SK-N-DZ (cell line): ENCODE data around the gene RARB. TPM values are rescaled to one million over a fixed set of nuclear protein-coding genes. Genes with fewer than 3 reads are reported as not detected.
A peak's percentile ranks its signal among the peaks of the same experiment; 100 is the strongest.

Experiments used
- DNase-seq: peaks from one replicate; pipeline ENCODE4 v3.0.0-alpha.2; 2015; ENCODE audit warnings: low spot score
- polyA plus RNA-seq, 2 experiments: library from polyadenylated mRNA; depleted of rRNA; stranded (reverse); fragments of >200 nt; gene quantifications; 2 replicates each; pipeline ENCODE4 v1.2.3, GENCODE V29; 2014

The RARB gene
- polyA plus RNA-seq (2014; cell fraction: cytosol; rRNA removed), result 6.5 and 11.3 TPM in 2 replicates
- polyA plus RNA-seq (2014; cell fraction: nucleus; rRNA removed), result 4.6 TPM in 2 replicates

DNA sequence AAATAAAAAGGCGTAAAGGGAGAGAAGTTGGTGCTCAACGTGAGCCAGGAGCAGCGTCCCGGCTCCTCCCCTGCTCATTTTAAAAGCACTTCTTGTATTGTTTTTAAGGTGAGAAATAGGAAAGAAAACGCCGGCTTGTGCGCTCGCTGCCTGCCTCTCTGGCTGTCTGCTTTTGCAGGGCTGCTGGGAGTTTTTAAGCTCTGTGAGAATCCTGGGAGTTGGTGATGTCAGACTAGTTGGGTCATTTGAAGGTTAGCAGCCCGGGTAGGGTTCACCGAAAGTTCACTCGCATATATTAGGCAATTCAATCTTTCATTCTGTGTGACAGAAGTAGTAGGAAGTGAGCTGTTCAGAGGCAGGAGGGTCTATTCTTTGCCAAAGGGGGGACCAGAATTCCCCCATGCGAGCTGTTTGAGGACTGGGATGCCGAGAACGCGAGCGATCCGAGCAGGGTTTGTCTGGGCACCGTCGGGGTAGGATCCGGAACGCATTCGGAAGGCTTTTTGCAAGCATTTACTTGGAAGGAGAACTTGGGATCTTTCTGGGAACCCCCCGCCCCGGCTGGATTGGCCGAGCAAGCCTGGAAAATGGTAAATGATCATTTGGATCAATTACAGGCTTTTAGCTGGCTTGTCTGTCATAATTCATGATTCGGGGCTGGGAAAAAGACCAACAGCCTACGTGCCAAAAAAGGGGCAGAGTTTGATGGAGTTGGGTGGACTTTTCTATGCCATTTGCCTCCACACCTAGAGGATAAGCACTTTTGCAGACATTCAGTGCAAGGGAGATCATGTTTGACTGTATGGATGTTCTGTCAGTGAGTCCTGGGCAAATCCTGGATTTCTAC is at the start of gene RARB:
TSS of gene RARB (plus strand) at position 322 of the 847 bp plus-strand sequence. CDS start at position 791, 469 bp downstream.
- DNase-seq, result peak; percentile 95

DNA sequence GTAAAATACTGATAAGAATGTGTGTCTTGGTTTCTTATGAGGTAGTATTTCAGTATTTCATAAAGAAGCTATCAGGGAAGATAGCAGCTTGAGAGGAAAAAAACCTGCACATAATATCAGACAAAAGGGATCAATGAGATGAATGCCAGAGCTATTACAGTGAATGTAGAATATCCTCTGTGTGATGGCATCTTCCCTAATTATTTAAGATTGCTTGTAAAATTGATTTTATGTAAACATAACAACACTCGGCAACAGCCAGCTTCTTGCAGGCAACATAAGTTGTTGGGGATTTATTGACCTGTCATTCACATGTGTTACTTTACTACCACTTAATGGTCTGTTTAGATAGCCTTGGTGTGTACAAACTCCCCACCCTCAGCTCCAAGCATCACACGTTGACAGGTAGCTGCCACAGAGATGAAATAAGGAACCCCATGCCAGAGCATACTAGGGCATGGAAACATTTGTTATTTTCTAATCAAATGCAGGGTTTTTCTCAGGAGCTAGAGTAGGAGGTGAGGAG is 49.2 kb upstream of the RARB start:
- no peak for DNase-seq

DNA sequence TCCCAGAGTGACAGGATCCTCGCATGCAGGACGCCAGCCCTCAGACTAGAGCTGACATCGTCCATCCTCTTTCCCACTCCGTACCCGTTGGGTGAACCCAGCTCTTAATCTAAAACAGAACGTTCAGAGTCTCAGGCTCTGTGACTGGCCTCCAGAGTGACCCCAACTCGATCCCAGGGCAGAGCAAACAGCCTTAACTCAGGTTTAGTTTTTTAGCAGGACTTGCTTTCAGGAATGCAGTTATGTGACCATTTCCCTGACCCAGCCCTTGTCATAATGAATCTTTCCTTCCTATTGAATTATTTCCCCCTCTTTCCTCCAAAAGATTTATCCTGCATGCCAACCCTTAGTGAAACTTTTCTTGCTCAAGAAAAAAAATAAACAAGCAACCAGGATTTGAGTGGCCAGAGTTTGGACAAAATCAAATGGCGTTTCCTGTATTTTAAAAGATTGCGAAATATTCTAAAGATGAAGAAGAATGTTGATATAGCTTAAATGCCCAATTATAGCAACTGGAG is 47.8 kb upstream of the RARB start:
- no peak for DNase-seq

DNA sequence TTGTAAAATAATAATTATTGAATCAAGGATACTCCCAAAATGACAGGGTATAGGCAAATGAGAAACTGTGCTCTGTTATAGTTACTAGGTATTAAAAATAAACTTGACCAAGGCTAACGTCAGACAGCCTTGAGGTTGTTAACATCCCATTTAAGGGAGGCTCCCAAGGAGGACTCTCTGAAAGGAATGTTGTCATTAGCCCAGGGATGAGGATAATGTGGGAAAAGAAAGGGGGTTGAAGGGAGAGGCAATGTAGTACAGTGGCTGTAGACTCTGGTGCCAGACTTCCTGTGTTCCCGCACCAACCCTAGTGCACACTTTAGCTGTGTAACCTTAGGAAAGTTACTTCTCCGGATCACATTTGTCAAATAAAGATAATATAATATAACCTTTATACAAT is 47.0 kb upstream of the RARB start:
- DNase-seq, result no peak

DNA sequence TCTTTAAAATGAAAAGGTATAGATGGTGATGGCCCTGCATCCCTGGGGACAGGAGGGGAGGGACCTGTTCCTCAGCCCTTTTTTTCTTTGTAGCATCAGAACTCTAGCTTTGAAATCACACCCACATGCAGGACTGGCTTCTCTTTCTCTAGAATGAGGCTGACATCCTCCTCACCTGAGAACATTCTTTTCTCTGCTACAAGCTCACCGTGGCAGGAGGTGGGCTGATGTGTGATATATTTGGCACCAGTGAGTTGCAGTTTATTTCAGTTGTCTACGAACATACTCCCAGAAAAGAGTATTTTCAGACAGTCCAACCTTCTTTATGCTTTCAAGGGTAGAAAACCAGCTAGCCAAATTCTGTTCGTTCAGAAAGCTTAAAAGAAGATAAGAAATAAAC is 43.6 kb upstream of the RARB start:
- DNase-seq, result no peak

DNA sequence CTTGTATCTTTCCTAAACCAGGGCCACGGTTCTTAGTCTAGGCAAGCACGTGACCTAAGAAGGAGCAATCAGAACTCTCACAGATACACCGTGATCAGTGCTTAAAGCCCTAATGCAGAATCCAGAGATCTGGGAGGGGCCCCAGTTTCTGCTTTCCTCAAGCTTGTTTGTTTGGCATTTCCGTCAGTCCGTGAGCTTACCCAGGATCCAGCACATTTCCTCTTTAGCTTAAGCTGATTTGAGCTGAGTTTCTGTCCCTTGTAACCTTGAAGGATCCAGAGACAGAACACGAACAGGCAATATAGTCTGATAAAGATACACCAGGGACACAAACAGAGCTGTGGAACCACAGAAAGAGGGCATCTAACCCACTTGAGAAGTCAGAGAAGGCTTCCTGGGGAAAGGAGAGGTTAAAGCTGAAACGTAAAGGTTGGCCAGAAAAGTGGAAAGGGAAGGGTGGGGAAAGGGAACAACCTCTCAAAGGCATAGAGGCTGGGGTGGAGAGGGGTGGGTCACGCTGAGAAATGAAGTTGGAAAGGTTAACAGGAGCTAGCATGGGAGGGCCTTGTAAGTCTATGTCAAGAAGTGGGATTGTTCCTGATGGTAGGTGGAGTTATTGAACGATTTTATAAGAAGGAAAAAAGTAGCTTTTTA is 42.1 kb upstream of the RARB start:
- no peak for DNase-seq

DNA sequence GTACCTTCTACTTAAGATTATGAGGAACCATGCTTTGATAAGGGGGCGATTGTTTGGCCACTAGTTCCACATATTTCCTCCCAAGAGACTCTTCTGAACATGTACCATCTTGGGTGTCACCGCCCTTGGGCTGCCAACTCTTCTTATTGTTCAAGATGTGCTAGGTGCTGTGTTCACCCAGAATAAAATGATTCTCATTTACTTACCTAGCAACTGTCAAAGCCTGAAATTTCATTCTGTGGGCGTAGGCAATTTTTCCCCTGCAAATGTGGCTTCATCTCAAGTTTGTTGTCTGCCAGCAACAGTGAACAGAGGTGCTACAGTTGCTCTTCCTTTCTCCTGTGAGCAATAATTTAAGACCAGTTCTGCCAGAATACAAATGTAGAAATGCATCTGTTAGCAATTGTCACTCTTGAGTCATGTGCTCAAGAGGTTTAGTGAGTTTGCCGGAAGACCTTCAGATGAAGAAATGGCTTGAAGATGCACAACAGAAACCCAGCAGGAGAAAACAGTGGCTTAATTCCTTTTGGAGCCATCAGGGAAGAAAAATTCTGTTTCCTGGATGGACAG is 41.3 kb upstream of the RARB start:
- no peak for DNase-seq

DNA sequence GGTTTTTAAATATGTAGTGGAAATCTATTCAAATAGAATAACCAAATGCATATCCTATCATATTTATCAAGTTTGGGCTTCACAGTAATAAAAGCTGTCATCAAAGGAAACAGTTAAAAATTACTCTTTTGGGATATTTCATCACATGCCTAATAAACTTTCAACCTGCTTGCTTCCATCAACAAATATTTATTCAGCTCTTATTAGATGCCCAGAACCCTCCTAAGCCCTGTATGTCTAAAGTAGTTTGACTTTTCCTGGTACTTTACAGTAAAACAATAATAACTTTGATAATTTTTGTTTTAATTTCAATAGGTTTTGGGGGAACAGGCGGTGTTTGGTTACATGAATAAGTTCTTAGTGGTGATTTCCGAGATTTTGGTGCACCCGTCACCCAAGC is 37.5 kb upstream of the RARB start:
- DNase-seq, result no peak

DNA sequence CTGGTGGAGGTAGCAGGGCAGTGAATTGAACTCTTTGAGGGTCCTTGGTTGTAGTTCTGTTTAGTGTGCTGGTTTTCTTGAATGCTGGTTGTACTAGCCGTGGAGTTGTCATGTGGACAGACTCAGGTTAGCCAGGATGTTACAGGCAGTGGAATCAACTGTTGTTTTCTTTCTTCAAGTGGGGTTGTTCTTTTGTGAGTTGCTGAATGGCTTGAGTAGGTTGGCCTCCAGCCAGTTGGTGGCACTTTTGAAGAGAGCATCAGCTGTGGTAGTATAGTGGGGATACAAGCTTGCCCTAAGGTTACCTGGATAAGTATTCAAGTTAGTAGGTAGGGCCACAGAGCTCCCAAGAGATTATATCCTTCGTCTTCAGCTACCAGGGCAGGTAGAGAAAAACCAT is 31.8 kb upstream of the RARB start:
- no peak for DNase-seq

DNA sequence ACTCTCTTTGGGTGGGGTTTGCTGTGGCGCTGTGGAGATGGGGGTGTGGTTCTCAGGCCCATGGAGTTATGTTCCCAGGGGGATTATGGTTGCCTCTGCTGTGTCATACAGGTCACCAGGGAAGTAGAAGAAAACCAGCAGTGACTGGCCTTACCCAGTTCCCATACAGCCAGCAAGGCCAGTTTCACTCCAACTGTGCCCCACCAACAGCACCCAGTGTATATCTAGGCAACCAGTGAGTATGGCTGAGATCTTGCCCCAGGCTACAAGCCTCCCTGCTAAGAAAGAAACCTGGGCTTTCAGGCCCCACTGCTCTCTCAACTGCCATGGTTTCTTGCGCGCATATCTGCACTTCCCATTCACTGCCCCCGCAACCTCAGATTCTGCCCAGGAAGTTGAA is 31.4 kb upstream of the RARB start:
- no peak for DNase-seq

DNA sequence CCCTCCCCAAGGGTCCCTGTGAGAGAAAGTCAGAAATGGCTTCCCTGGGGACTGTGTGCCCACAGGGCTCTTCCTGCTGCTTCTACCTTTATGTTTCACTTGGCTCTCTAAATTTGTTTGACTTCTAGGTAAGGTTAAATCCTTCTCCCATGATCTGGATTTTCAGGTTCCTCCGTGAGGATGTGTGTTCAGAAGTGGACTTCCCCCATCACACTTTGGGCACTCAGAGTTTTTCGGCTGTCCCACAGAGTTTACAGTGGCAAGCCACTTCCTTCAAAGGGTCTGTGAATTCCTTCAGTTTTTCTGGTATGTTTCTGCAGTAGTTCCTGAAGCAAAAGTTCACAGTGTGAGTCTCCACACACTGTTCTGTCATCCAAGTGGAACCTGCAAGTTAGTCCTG is 30.9 kb upstream of the RARB start:
- DNase-seq, result no peak

DNA sequence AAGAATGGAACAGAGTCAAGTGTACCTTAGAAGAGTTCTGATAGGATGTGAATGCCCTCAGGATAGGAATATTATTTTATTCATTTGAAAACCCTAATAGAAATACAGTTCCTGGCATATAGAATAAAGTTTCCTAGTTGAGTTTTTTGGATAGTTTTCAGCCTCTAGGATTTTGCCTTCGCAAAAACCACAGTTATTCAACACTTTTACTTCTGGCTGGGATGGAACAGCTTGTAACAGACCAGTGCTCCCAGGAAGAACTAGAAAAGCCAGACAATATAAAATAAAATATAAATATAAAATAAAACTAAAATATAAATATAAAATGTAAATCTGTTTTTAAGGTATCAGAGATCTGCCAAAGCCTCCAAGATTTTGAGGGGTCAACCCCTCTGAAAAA is 27.5 kb upstream of the RARB start:
- no peak for DNase-seq

DNA sequence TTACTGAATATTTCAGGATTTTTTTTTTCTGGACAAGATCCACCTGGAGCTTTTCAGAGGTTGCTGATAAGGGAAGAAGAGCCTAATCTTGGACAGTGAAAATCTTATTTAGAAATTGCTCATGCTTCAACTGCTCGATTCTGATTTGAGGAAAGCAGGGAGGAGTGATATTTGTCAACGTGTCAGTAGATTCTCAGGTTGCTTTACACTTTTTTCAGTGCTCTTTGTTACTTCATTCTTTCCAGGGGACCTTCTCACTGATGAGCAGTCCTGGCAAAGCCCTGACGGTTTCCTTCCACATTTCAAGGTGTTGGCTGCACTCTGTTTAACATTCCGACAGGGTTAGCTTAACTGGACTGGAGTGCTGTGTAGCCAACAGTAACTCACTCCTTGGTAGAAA is 24.1 kb upstream of the RARB start:
- no peak for DNase-seq

DNA sequence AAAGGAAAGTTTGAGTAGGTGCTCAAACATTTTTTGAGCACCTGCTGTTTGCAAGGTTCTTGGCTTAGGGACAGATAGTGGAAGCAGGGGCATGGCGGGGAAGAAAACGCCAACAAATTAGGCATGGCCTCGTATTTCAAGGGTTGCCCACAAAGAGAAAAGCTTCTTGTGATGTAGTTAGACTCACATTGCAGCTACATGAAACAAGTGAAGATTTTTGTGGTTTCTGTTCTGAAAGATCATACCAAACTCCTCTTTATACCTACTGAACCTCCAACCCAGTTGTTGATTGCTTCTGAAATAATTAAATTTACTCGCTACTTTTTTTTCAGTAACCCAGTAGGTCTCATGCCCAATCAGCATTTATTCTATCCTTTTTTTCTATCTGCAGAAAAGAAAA is 23.5 kb upstream of the RARB start:
- DNase-seq, result no peak

DNA sequence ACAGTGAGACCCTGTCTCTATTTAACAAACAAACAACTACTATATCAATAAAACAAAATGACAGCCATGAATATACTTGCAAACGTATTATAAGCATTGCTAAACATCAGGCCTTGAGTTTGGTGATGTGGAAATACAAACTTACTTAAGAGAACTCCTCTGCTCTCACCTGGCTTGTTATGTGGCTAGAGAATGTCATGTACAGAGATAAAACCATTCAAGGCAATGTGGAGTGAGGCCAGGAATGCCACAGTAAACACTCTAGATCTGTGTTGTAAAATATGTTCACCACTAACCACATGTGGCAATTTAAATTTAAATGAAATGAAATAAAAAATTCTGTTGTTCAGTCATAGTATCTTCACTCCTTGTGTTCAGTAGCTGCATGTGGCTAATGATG is 22.7 kb upstream of the RARB start:
- DNase-seq, result no peak

DNA sequence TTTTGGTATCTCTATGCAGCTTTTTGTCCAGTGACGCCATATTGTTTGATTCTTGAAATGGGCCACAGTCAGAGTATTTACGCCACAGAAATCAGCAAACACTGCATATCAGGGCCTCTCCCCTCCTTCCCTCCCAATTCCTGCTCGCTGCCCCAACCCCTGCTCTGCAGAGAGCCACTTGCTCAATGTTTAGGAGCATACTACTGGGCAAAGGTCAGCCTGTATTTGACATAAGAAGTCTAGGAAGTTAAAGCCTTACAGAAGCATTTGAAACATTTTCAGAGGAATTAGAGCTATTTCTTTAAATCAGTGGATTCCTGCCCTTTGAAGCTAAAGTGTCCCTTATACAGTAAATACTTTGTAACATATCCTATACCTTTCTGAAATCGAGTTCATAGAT is 17.4 kb upstream of the RARB start:
- no peak for DNase-seq

DNA sequence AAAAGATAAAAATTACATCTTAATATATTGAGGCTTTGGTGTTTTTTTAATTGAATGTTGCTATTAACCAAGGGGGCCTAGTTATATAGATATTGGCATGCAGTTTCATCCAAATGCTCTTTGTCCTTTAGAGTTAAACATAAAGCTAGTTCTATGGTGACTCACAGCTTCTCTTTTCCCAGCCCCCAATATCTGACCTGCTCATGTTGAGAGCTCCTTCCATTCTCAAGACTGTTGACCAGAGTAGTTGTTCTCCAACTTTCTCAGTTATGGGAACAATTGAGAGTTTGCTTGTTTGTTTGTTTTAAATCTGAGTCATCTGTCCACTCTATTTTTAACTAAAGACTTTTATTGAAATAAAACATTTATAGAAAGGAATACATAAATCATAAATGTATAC is 15.8 kb upstream of the RARB start:
- DNase-seq, result no peak

DNA sequence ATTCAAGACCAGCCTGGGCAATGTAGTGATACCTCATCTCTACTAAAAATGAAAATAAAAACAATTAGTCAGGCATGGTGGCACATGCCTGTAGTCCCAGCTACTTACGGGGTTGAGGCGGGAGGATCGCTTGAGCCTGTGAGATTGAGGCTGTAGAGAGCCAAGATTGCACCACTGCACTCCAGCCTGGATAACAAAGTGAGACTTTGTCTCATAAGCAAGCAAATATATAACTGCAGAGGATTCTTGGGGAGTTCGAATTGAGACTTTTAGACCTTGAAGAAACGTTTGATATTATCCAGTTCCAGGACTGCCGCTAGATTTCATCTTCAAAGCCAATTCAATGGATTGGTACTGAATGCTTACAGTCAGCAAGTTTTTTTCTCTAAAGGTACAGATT is 11.9 kb upstream of the RARB start:
- DNase-seq, result no peak

DNA sequence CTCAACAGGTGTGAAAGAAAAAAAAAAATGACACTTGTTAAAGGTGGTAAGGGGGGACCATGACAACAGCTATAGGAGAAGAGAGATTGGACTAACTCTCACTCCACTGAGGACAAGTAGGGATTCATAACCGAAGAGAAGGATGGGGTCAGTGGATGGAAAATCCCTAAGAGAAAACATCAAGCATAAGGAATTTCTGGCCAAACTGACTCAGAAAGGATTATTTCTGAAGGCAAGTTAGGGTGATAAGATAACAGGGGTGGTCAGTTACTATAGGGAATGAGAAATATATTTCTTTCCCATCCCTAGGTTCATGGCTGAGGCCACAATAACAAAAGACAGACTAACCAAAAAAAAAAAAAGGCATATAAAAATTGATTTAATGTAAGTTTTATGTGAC is 9.5 kb upstream of the RARB start:
- no peak for DNase-seq

DNA sequence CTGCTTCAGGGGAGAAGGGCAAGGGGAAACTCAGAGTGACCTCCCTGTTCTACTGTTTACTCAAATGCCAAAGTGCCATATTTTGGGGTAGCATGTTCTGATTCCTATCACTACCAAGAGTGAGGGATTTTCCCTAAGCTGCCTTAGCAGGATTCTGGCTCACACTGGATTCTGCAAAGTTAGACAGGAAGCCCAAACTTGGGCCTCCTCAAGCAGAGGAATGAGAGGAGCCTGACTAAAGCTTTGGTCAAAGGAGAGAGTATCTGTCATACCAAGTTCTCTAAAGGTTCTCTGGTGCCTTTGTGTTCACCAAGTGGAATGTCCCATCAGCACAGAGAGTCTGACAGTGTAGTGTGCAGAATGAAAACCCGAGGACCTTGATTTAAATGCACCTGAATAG is 8.8 kb upstream of the RARB start:
- no peak for DNase-seq

DNA sequence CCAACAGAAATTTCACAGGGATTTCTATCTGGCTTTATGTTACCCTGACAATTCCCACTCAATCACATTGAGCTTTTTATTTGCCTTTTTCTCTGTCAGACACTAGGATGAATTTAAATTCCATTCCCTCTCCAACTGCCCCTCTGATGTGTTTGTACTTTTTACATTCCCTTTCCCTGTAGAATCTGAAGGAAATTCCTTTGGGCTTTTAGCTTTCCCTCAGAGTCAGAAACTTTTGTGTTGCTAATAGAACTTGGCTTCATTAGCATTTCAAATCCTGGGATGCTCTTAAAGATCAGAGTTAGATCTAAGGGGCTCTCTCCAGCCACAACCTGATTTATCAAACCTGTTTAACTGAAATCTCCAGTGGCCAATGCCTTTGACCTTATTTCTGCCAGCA is 7.9 kb upstream of the RARB start:
- no peak for DNase-seq

DNA sequence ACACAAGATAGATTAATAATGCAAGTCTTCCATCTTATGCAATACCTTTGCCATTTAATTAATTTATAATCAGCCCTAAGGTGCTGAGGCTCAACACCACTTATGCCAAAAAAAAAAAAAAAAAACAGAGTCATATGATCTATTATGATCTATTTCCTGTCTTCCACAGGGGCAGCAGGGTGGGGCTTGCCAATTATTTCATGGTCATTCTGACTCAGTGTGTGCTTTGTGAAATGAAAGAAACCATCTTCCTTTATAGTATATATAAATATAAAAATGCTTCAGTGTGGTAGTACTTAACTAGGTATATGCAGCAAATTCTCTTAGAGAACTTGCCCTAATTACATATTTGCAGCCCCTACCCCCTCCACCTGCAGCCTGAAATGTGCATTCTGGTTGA is 7.2 kb upstream of the RARB start:
- no peak for DNase-seq
